ENCODE measurements around the gene FUS.

DNA sequence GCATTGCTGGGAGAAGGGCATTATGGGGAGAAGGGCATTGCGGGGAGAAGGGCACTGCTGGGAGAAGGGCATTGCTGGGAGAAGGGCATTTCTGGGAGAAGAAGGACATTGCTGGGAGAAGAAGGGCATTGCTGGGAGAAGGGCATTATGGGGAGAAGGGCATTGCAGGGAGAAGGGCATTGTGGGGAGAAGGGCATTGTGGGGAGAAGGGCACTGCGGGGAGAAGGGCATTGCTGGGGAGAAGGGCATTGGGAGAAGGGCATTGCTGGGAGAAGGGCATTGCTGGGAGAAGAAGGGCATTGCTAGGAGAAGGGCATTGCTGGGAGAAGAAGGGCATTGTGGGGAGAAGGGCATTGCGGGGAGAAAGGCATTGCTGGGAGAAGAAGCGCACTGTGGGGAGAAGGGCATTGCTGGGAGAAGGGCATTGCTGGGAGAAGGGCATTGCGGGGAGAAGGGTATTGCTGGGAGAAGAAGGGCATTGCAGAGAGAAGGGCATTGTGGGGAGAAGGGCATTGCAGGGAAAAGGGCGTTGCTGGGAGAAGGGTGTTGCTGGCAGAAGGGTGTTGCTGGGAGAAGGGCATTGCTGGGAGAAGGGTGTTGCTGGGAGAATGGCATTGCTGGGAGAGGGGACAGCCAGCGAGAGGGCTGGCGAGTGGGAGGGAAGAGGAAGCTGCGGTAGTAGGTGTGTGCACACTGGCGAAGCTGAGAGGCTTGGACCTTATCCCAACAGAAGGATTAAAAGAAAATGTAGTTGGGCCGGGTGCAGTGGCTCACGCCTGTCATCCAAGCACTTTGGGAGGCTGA, 41.6 kb downstream of the FUS start:
- TF ChIP-seq, protein P1, sequence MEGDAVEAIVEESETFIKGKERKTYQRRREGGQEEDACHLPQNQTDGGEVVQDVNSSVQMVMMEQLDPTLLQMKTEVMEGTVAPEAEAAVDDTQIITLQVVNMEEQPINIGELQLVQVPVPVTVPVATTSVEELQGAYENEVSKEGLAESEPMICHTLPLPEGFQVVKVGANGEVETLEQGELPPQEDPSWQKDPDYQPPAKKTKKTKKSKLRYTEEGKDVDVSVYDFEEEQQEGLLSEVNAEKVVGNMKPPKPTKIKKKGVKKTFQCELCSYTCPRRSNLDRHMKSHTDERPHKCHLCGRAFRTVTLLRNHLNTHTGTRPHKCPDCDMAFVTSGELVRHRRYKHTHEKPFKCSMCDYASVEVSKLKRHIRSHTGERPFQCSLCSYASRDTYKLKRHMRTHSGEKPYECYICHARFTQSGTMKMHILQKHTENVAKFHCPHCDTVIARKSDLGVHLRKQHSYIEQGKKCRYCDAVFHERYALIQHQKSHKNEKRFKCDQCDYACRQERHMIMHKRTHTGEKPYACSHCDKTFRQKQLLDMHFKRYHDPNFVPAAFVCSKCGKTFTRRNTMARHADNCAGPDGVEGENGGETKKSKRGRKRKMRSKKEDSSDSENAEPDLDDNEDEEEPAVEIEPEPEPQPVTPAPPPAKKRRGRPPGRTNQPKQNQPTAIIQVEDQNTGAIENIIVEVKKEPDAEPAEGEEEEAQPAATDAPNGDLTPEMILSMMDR (IDR thresholded peaks at IDR 0.05) = no peak
- no peak for TF ChIP-seq POLR2A (IDR thresholded peaks at IDR 0.05)

Data from thyroid gland (tissue), 4 donors.